Skin epidermis (tissue), 12 donors: ENCODE measurements around the gene EVPLL.
"Not testable (repeated sequence)": the region's sequence is repeated elsewhere in the genome, so short reads cannot be mapped to it uniquely, and the experiment has no call there.

Experiments
- H3K27ac ChIP-seq, 21 experiments: fragments of 200-600 bp; sonication (generic) in 11 of 21; one replicate each; pipeline ENCODE4 v1.5.0; 2020; ENCODE audit warnings: mild to moderate bottlenecking in 3 of 21, inconsistent platforms in 2 of 21, moderate library complexity in 2 of 21
- H3K4me3 ChIP-seq, 7 experiments: fragments of 200-600 bp; sonication (generic) in 2 of 7; one replicate each; pipeline ENCODE4 v1.5.0; 2020; ENCODE audit warnings: inconsistent platforms in 2 of 7, mild to moderate bottlenecking in 2 of 7, moderate library complexity in 1 of 7

The EVPLL gene

DNA sequence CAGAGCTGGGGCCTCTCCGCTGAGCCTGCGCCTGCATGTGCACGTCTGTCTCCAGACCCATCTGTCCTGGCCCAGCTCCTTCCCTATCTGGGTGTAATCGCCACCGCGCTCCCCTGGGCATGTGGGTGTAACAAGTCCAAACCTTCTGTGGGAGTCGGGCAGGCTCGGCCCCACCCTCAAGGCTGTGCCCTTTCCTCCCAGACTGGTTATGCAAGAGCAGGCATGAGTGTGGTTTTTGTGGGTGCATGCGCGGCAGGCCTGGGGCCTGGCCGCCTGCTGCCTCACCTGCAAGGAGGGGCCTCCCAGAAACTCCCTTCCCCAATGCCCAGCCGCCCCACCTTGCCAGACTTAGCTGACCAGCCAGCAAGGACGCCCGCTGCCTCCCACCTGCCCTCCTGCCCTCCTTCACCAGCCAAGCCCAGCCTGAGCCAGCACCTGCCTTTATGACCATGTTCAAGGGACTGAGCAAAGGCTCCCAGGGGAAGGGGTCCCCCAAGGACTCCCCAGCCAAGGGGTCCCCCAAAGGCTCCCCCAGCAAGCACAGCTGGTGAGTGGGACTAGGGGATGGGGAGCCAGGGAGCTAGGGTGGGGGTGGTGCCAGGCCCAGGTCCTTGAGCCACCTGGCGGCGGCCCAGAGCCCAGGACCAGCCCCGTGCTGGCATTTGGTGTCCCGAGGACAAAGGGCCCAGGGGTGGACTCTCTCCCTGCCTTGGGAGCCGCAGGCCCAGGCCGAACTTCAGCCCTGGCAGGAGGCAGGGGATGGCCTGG is at the start of gene EVPLL:
EVPLL (plus strand) TSS at position 342 of the 768 bp plus-strand sequence. CDS start 3,160 bp downstream, outside the sequence.
- H3K27ac ChIP-seq: peak within 1 kb of the TSS in 16 of 21 experiments; percentile 13 to 81 (median 72)
- peak within 1 kb of the TSS in 1 of 7 experiments; percentile 8 for H3K4me3 ChIP-seq

DNA sequence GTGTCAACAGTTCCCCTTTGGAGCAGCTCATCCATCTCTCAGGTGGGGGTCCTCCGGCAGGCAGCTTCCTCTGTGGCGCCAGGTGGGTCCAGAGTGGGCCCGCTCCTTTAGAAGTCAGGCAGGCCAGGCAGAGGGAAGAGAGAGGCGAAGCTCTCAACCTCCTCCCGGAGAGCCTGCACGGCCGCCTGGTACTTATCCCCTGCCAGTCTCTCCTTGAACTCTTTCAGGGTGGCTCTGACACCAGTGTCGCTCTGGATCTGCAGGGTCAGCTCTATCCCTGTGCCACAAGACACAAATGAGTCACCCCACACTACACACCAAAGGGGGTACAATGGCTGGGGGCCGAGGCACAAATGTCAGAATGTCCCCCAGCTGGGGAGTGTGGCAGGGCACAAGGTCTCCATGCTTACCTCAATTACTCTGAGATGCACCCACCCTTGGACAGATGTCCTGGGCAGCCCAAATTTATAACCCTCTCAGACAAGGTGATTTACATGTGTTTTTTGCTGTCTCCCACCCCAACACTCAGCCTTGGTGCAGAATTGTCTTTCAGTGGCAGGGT is 48.9 kb upstream of the EVPLL start:
- no peak overlapping the region for H3K27ac ChIP-seq
- no peak overlapping the region for H3K4me3 ChIP-seq

DNA sequence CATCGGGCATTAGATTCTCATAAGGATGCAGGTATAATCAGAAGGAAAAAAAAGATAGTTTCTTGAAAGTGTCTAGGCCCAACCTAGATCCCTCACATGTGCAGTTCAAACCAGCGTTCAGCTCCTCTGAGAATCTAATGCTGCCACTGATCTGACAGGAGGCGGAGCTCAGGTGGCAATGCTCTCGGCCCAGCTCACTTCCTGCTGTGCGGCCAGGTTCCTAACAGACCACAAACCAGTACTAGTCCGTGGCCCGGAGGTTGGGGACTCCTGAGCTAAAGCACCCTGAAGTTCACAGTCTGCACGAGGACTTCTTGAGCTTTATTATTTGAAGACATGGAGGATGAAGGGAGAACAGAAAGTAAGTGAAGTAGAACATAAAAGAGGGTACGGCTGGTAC is 45.7 kb upstream of the EVPLL start:
- H3K4me3 ChIP-seq: no peak overlapping the region
- H3K27ac ChIP-seq: peak overlapping the region in 1 of 21 experiments; percentile 16

DNA sequence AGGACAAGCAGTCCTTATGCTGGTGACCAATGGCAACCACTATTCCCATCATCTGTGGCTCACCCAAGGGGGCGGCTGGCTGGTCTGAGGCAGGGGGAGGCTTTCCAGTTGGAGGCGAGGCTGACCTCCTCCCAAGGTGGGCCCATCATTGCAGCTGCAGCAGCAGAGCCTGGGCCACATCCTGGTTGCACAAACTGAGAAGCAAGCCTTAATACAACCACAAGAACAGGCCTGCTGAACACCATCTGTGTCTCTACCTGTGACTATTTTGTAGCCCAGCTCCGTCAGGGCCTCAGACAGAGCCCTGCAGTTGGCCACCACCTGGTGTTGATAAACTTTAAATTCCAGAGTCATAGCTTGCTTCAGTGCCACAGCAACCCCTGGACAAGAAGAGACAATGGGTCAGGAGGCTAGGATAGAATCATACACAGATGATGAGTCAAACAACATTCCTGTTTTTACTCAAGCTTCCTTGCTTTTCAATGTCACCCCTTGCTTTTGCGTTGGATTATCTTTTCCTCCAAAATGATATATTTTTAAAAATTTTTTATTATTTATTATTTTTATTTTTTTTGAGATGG is 44.6 kb upstream of the EVPLL start:
- Histone ChIP-seq H3K27ac (peak overlapping the region in 1 of 21 experiments; percentile 16), H3K4me3 (no peak overlapping the region)

GRCh38 chr17:18338158-18338557 is 39.4 kb upstream of the EVPLL start:
- not testable (repeated sequence) for H3K27ac ChIP-seq, H3K4me3 ChIP-seq

DNA sequence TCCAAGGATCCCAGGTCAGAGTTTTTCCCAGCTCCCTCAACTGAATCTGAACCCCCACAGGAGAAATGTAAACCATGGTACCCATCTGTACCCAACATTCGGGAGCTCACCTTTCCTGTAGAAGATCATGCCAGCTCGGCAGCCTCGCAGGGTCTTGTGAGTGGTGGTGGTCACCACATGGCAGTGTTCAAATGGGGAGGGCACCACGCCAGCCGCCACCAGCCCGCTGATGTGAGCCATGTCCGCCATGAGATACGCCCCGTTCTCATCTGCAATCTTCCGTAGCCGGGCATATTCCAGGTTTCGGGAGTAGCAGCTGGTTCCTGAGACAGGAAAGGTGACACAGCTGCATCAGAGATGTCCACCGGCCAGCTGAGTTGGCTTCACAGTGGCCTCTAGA is 37.6 kb upstream of the EVPLL start:
- Histone ChIP-seq H3K4me3 (no peak overlapping the region), H3K27ac (no peak overlapping the region)

DNA sequence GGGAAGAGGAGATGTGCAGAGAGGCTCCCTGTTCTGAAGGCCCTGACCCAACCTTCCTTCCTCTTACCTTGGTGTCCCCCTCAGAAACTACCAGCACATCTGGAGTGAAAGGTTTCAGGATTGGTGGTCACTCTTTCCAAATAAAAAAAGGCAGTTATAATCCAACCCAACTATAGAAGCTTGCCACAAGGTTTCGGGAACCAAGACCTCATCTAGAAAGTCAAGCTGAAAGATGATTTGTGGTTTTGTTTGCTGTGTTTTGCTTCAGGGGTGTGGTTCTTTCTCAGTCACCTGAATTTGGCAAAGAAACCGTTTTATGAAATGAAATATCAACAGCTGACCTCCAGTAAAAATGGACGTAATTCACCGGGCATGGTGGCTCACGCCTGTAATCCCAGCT is 33.6 kb upstream of the EVPLL start:
- H3K27ac ChIP-seq: no peak overlapping the region
- no peak overlapping the region for H3K4me3 ChIP-seq

- H3K4me3 ChIP-seq: no peak overlapping the region
- no peak overlapping the region for H3K27ac ChIP-seq
These were observed 24.0 kb upstream of the EVPLL start for GRCh38 chr17:18353541-18353940.

- Histone ChIP-seq H3K4me3 (no peak overlapping the region), H3K27ac (peak overlapping the region in 1 of 21 experiments; percentile 38)
These were observed 21.0 kb upstream of the EVPLL start for GRCh38 chr17:18356624-18357023.

DNA sequence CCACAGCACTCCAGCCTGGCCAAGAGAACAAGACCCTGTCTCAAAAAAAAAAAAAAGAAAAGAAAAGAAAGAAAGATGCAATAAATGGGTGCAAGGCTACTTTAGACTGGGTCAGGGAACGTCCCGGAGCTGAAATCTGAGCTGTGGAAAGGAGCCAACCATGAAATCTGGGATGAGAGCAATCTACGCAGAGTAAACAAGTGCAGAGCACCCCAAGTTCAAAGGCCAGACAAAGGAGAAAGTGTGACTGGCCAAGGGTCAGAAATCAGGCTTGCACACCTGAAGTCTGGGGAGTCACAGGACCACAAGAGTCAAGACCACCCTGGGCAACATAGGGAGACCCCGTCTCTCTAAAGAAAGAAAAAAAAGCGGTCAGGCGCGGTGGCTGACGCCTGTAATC is 17.1 kb upstream of the EVPLL start:
- H3K27ac ChIP-seq: no peak overlapping the region
- H3K4me3 ChIP-seq: no peak overlapping the region

DNA sequence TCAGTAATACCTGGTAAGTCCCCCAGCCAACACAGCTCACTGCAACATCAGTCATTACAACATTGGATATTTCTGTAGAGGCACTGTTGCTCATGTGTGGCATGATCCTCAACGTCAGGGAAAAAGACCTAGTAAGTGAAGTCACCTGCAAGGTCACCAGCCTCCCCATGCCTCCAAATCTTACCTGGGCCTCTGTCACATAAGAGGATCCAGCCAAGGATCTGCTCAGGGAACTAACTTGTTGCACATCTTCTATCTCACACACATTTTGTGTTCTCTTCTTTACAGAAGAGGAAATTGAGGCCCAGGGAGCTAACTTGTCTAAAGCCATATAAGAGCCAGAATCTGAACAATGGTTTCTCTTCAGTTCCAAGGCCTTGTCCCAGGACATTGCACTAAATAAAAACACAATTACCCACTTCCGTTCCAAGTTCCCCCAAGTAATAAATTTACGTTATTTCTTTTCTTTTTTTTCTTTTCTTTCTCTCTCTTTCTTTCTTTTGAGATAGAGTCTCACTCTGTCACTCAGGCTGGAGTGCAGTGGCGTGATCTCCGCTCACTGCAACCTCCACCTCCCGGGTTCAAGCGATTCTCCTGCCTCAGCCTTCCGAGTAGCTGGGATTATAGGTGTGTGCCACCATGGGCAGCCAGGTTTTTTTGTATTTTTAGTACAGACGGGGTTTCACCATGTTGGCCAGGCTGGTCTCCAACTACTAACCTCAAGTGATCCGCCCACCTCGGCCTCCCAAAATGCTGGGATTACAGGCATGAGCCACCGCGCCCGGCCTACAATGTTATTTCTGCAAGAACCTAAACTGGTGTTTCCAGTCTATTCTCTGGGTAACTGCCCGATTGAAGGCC is 15.5 kb upstream of the EVPLL start:
- peak overlapping the region in 6 of 7 experiments; percentile 68 to 93 (median 87) for H3K4me3 ChIP-seq
- H3K27ac ChIP-seq: peak overlapping the region in 12 of 21 experiments; percentile 58 to 83 (median 77)

DNA sequence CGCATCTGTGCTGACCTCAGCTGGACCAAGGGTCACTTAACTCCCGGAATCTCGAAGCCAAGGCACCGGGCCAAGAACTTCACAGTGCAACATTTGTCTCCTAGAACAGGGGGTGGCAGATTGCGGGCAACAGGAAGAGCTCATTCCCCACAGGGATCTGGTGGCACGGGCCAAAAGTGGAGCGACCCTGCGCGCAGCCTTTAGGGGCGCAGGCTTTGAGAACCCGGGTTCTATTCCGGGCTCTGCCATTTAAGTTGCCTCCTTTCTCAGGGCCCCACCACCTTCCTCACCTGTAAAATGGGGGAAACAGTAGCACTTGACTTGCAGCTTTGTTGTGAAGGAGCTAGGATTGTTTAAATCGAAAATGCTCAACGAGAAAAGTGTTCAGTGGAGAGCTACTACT is 14.9 kb upstream of the EVPLL start:
- H3K27ac ChIP-seq: peak overlapping the region in 20 of 21 experiments; percentile 42 to 83 (median 74)

GRCh38 chr17:18363101-18364049 is 14.2 kb upstream of the EVPLL start, which contains the start of gene SHMT1:
Gene SHMT1, minus strand, starts transcription at chr17:18363550. Its CDS starts 7,569 bp downstream, at chr17:18355981.
- Histone ChIP-seq H3K27ac (peak within 1 kb of the TSS in 20 of 21 experiments; percentile 42 to 83 (median 74)), H3K4me3 (peak within 1 kb of the TSS; percentile 68 to 93 (median 87))

More for the DNA sequence above, 14.9 kb upstream of the EVPLL start:
- peak overlapping the region; percentile 68 to 93 (median 87) for H3K4me3 ChIP-seq

- Histone ChIP-seq H3K4me3 (peak overlapping the region in 1 of 7 experiments; percentile 87), H3K27ac (no peak overlapping the region)
These were observed 13.4 kb upstream of the EVPLL start for GRCh38 chr17:18364166-18364565.

DNA sequence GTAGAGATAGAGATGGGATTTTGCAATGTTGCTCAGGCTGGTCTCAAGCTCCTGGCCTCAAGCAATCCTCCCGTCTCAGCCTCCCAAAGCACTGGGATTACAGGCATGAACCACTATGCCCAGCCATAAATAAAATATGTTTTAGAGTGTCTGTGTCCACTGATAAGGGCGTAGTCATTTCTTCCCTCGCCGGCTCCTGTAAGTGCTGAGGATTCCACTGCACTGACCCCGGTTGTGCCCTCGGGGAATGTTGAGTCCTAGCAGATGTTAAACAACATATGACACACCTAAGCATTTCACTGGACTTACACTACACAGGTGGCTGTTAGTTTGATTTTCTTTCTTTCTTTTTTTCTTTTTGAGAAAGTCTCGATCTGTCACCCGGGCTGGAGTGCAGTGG is 8.6 kb upstream of the EVPLL start:
- Histone ChIP-seq H3K4me3 (no peak overlapping the region), H3K27ac (no peak overlapping the region)

- Histone ChIP-seq H3K27ac (no peak overlapping the region), H3K4me3 (no peak overlapping the region)
These were observed 6.8 kb upstream of the EVPLL start for GRCh38 chr17:18370761-18371160.

DNA sequence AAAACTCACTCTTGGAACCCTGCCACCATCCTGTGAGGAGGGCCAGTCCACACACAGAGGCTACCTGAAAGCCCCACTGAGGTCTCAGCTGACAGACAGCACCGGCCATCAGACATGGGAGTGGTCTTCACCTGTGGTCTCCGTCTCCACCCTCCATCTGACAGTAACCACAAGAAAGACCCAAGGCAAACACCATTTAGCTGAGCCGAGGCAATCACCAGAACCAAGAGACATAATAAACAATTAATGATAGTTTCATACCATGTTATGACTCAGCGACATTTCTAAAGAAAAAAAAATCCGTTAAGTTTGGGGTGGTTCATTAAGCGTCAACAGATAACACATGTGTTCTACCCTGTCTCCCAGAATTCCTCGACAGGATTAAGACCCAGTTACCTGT is 6.1 kb upstream of the EVPLL start:
- Histone ChIP-seq H3K4me3 (no peak overlapping the region), H3K27ac (no peak overlapping the region)

DNA sequence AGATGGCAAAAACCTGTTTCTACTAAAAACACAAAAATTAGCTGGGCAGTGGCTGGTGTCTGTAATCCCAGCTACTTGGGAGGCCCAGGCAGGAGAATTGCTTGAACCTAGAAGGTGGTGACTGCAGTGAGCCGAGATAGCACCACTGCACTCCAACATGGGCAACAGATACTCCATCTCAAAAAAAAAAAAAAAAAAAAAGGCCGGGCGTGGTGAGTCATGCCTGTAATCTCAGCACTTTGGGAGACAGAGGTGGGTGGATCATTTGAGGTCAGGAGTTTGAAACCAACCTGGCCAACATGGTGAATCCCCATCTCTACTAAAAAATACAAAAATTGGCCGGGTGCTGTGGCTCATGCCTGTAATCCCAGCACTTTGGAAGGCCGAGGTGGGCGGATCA is 4.4 kb upstream of the EVPLL start:
- H3K4me3 ChIP-seq, H3K27ac ChIP-seq: not testable (repeated sequence)

- Histone ChIP-seq H3K4me3 (no peak overlapping the region), H3K27ac (no peak overlapping the region)
These were observed 3.4 kb upstream of the EVPLL start for GRCh38 chr17:18374216-18374615.
